Mesothelial cell of epicardium (in vitro differentiated cells): ENCODE measurements around the gene ARGLU1. TPM values are rescaled to one million over a fixed set of nuclear protein-coding genes. Genes with fewer than 3 reads are reported as not detected.

Experiments used
- DNase-seq, 2 experiments: peaks; one replicate each; pipeline ENCODE4 v3.0.0; 2021; ENCODE audit warnings: low spot score in 2 of 2; ENCODE audit not compliant: unreplicated experiment in 2 of 2
- H3K27ac Mint-ChIP-seq: 2 replicates; pipeline ENCODE4 v1.8.0; 2021; ENCODE audit warnings: mixed read lengths
- H3K27me3 Mint-ChIP-seq: 2 replicates; pipeline ENCODE4 v1.8.0; 2021; ENCODE audit warnings: low read depth, mixed read lengths
- H3K36me3 Mint-ChIP-seq: 2 replicates; pipeline ENCODE4 v1.8.0; 2021; ENCODE audit warnings: mixed read lengths
- H3K4me1 Mint-ChIP-seq: 2 replicates; pipeline ENCODE4 v1.8.0; 2021; ENCODE audit warnings: mixed read lengths
- H3K4me3 Mint-ChIP-seq: 2 replicates; pipeline ENCODE4 v1.8.0; 2021; ENCODE audit warnings: mild to moderate bottlenecking, moderate library complexity, mixed read lengths
- H3K9me3 Mint-ChIP-seq: 2 replicates; pipeline ENCODE4 v1.8.0; 2021; ENCODE audit warnings: mixed read lengths
- CTCF ChIP-seq: fragments of 200-600 bp; sonication (generic); IDR thresholded peaks from one replicate; pipeline ENCODE4 v1.5.0; 2021; ENCODE audit warnings: antibody characterized with exemption; ENCODE audit not compliant: unreplicated experiment
- total RNA-seq: library from RNA; stranded (reverse); gene quantifications from 3 replicates; pipeline ENCODE4 v1.2.1, GENCODE V29; 2021

ARGLU1 gene
- total RNA-seq, 1 donor from 2014 or later: 233 TPM

DNA sequence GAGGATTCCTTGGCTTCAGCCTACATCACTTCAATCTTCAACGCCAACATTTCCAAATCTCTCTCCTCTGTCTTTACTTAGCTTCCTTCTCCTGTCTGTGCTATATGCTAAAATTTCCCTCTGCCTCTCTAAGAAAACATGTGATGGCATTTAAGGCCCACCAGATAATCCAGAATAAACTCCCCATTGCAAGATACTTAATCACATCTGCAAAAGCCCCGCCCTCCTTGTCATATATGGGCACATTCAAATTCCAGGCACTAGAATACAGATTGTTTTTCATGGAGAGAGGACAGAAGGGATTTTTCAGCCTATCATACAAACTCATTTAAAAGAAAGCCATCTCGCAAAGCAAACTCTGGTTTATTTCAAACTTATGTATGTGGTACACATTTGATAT lies 16.2 kb downstream of the ARGLU1 start:
- Mint-ChIP-seq H3K9me3 (no peaks in the 10 kb centered on the region), H3K4me1 (peaks cover 3% of the 10 kb centered on the region), H3K27me3 (no peaks in the 10 kb centered on the region), H3K36me3 (peaks cover 60% of the 10 kb centered on the region), H3K27ac (peak overlapping the region; percentile 10), H3K4me3 (no peak overlapping the region)
- no peak for TF ChIP-seq CTCF
- DNase-seq: no peak

GRCh38 chr13:106551350-106551749 lies 16.6 kb downstream of the ARGLU1 start:
- Mint-ChIP-seq H3K27me3 (no peaks in the 10 kb centered on the region), H3K27ac (peak overlapping the region; percentile 10), H3K4me3 (no peak overlapping the region), H3K9me3 (no peaks in the 10 kb centered on the region), H3K4me1 (peaks cover 3% of the 10 kb centered on the region), H3K36me3 (peaks cover 57% of the 10 kb centered on the region)
- no peak for TF ChIP-seq CTCF
- no peak for DNase-seq

GRCh38 chr13:106550570-106551135 lies 17.3 kb downstream of the ARGLU1 start:
- TF ChIP-seq CTCF: no peak
- Mint-ChIP-seq H3K9me3 (no peaks in the 10 kb centered on the region), H3K27me3 (no peaks in the 10 kb centered on the region), H3K4me3 (no peak overlapping the region), H3K36me3 (peaks cover 50% of the 10 kb centered on the region), H3K4me1 (peaks cover 3% of the 10 kb centered on the region), H3K27ac (no peak overlapping the region)
- DNase-seq: no peak

DNA sequence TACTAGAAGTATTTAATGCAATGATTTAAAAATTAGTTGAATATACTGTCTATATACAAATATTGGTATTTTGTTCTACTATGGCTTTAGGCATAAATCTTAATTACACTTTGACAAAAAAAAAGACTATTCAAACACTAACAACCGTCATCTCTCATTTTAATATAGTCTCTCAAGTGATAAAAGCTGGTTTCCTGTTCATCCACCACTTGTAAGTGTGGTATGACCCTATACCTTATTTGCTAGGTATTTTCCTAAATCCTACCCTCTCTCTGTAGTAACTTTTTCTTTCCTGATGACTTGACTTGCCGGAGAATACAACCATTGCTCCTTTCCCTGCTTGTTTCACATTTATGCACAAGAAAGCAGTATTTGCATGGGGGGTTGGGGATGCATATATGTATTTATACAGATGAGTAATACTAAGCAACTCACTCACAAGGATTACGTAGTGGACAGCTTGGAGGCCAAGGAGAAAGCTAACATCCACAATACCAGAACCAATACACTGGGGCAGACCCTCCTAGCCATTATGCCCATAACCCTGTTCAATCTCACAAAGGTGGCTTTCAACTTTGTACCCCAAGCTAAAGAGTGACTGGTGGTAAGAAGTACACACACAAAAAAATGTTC lies 19.8 kb downstream of the ARGLU1 start:
- Mint-ChIP-seq H3K36me3 (peaks cover 32% of the 10 kb centered on the region), H3K27me3 (no peaks in the 10 kb centered on the region), H3K9me3 (no peaks in the 10 kb centered on the region), H3K27ac (no peak overlapping the region), H3K4me1 (peaks cover 3% of the 10 kb centered on the region), H3K4me3 (no peak overlapping the region)
- DNase-seq: no peak
- no peak for TF ChIP-seq CTCF

GRCh38 chr13:106541826-106542225 lies 26.1 kb downstream of the ARGLU1 start:
- DNase-seq: no peak
- peaks cover 3% of the 10 kb centered on the region for H3K4me1 Mint-ChIP-seq
- TF ChIP-seq CTCF: no peak
- peaks cover 8% of the 10 kb centered on the region for H3K36me3 Mint-ChIP-seq
- H3K4me3 Mint-ChIP-seq: no peak overlapping the region
- no peak overlapping the region for H3K27ac Mint-ChIP-seq
- no peaks in the 10 kb centered on the region for H3K27me3 Mint-ChIP-seq
- H3K9me3 Mint-ChIP-seq: no peaks in the 10 kb centered on the region

DNA sequence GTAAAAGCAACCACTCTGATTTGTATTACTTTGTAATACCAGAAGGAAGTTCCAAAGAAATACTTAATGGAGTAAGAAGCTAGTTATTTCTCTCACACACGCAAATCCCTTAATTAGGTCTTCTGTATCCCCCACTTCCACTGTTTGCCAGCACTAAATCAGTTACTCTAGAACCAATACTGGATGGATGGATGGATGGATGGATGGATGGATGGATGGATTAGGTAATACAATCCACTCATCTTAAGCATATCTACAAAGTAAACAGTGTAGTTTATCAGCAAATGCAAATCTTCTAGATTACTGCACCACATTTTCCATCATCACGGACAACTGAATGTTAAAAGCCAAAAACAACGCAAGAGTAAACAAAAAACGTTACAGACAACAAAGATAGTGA lies 27.3 kb downstream of the ARGLU1 start:
- no peak for DNase-seq
- peaks cover 7% of the 10 kb centered on the region for H3K4me1 Mint-ChIP-seq
- peaks cover 8% of the 10 kb centered on the region for H3K36me3 Mint-ChIP-seq
- H3K27me3 Mint-ChIP-seq: no peaks in the 10 kb centered on the region
- no peak overlapping the region for H3K4me3 Mint-ChIP-seq
- no peak overlapping the region for H3K27ac Mint-ChIP-seq
- no peaks in the 10 kb centered on the region for H3K9me3 Mint-ChIP-seq
- no peak for TF ChIP-seq CTCF
